ENCODE results near the gene EPAS1. TPM values are rescaled to one million over a fixed set of nuclear protein-coding genes. Genes with fewer than 3 reads are reported as not detected.
A peak's percentile ranks its signal among the peaks of the same experiment; 100 is the strongest.

Gene EPAS1
- polyA plus RNA-seq, 2 donors, result 24.7 to 47.4 TPM

GRCh38 chr2:46365913-46366667, 68.9 kb downstream of the EPAS1 start:
- no peak overlapping the region for H3K27ac ChIP-seq (ENCODE audit: low read depth in 2 of 2, low read length in 1 of 2)
- H3K36me3 ChIP-seq (ENCODE audit: control insufficient read depth in 2 of 2, insufficient read depth in 2 of 2, low read length in 1 of 2), result peaks cover 7 to 28% of the 10 kb centered on the region in 2 donors
- WGBS, 2 donors, result 83 to 88% methylated on average over 15 of the region's 15 CpGs

GRCh38 chr2:46366668-46367052, 69.5 kb downstream of the EPAS1 start:
- WGBS, 2 donors, result 74 to 78% methylated on average over 9 of the region's 9 CpGs

More at GRCh38 chr2:46365913-46366667, 68.9 kb downstream of the EPAS1 start:
- H3K27me3 ChIP-seq (ENCODE audit: control insufficient read depth in 1 of 2, insufficient read depth in 2 of 2, low read length in 2 of 2), result no peaks in the 10 kb centered on the region
- peaks cover 0 to 2% of the 10 kb centered on the region in 2 donors for H3K4me1 ChIP-seq (ENCODE audit: control insufficient read depth in 2 of 2, insufficient read depth in 2 of 2, low read length in 1 of 2)
- H3K9me3 ChIP-seq (ENCODE audit: control insufficient read depth in 2 of 2, insufficient read depth in 1 of 2, low read depth in 1 of 2, low read length in 1 of 2), result no peaks in the 10 kb centered on the region
- H3K4me3 ChIP-seq (ENCODE audit: low read depth in 1 of 2, low read length in 2 of 2), result no peak overlapping the region

GRCh38 chr2:46367286-46367685, 70.1 kb downstream of the EPAS1 start:
- H3K27ac ChIP-seq (ENCODE audit: low read depth in 2 of 2, low read length in 1 of 2), result peak overlapping the region in 1 of 2 donors; percentile 22
- WGBS, 2 donors, result 75 to 81% methylated on average over 6 of the region's 6 CpGs
- H3K9me3 ChIP-seq (ENCODE audit: control insufficient read depth in 2 of 2, insufficient read depth in 1 of 2, low read depth in 1 of 2, low read length in 1 of 2), result no peaks in the 10 kb centered on the region
- H3K4me3 ChIP-seq (ENCODE audit: low read depth in 1 of 2, low read length in 2 of 2), result no peak overlapping the region
- peaks cover 15 to 20% of the 10 kb centered on the region in 2 donors for H3K36me3 ChIP-seq (ENCODE audit: control insufficient read depth in 2 of 2, insufficient read depth in 2 of 2, low read length in 1 of 2)
- H3K4me1 ChIP-seq (ENCODE audit: control insufficient read depth in 2 of 2, insufficient read depth in 2 of 2, low read length in 1 of 2), result peaks cover 0 to 2% of the 10 kb centered on the region in 2 donors
- H3K27me3 ChIP-seq (ENCODE audit: control insufficient read depth in 1 of 2, insufficient read depth in 2 of 2, low read length in 2 of 2), result no peaks in the 10 kb centered on the region

More at GRCh38 chr2:46366668-46367052, 69.5 kb downstream of the EPAS1 start:
- Histone ChIP-seq H3K36me3 (ENCODE audit: control insufficient read depth in 2 of 2, insufficient read depth in 2 of 2, low read length in 1 of 2) (peaks cover 13 to 23% of the 10 kb centered on the region in 2 donors), H3K4me3 (ENCODE audit: low read depth in 1 of 2, low read length in 2 of 2) (no peak overlapping the region), H3K27ac (ENCODE audit: low read depth in 2 of 2, low read length in 1 of 2) (no peak overlapping the region), H3K9me3 (ENCODE audit: control insufficient read depth in 2 of 2, insufficient read depth in 1 of 2, low read depth in 1 of 2, low read length in 1 of 2) (no peaks in the 10 kb centered on the region), H3K4me1 (ENCODE audit: control insufficient read depth in 2 of 2, insufficient read depth in 2 of 2, low read length in 1 of 2) (peaks cover 0 to 2% of the 10 kb centered on the region in 2 donors), H3K27me3 (ENCODE audit: control insufficient read depth in 1 of 2, insufficient read depth in 2 of 2, low read length in 2 of 2) (no peaks in the 10 kb centered on the region)

GRCh38 chr2:46368401-46368800, 71.2 kb downstream of the EPAS1 start:
- WGBS, 2 donors, result 84 to 94% methylated on average over 2 of the region's 2 CpGs
- Histone ChIP-seq H3K4me1 (ENCODE audit: control insufficient read depth in 2 of 2, insufficient read depth in 2 of 2, low read length in 1 of 2) (peaks cover 0 to 2% of the 10 kb centered on the region in 2 donors), H3K4me3 (ENCODE audit: low read depth in 1 of 2, low read length in 2 of 2) (no peak overlapping the region), H3K9me3 (ENCODE audit: control insufficient read depth in 2 of 2, insufficient read depth in 1 of 2, low read depth in 1 of 2, low read length in 1 of 2) (no peaks in the 10 kb centered on the region), H3K36me3 (ENCODE audit: control insufficient read depth in 2 of 2, insufficient read depth in 2 of 2, low read length in 1 of 2) (peaks cover 16 to 22% of the 10 kb centered on the region in 2 donors), H3K27ac (ENCODE audit: low read depth in 2 of 2, low read length in 1 of 2) (no peak overlapping the region), H3K27me3 (ENCODE audit: control insufficient read depth in 1 of 2, insufficient read depth in 2 of 2, low read length in 2 of 2) (no peaks in the 10 kb centered on the region)

- H3K27ac ChIP-seq (ENCODE audit: low read depth in 2 of 2, low read length in 1 of 2), result no peak overlapping the region
- no peaks in the 10 kb centered on the region for H3K9me3 ChIP-seq (ENCODE audit: control insufficient read depth in 2 of 2, insufficient read depth in 1 of 2, low read depth in 1 of 2, low read length in 1 of 2)
- WGBS, 2 donors, result 79 to 86% methylated on average over 5 of the region's 5 CpGs
- H3K27me3 ChIP-seq (ENCODE audit: control insufficient read depth in 1 of 2, insufficient read depth in 2 of 2, low read length in 2 of 2), result no peaks in the 10 kb centered on the region
- H3K4me1 ChIP-seq (ENCODE audit: control insufficient read depth in 2 of 2, insufficient read depth in 2 of 2, low read length in 1 of 2), result peaks cover 0 to 2% of the 10 kb centered on the region in 2 donors
- H3K36me3 ChIP-seq (ENCODE audit: control insufficient read depth in 2 of 2, insufficient read depth in 2 of 2, low read length in 1 of 2), result peaks cover 16 to 23% of the 10 kb centered on the region in 2 donors
- H3K4me3 ChIP-seq (ENCODE audit: low read depth in 1 of 2, low read length in 2 of 2), result no peak overlapping the region
Observed at GRCh38 chr2:46369783-46370182, 72.6 kb downstream of the EPAS1 start.

GRCh38 chr2:46371854-46372253, 74.6 kb downstream of the EPAS1 start:
- H3K27ac ChIP-seq (ENCODE audit: low read depth in 2 of 2, low read length in 1 of 2), result no peak overlapping the region
- peaks cover 25 to 35% of the 10 kb centered on the region in 2 donors for H3K36me3 ChIP-seq (ENCODE audit: control insufficient read depth in 2 of 2, insufficient read depth in 2 of 2, low read length in 1 of 2)
- WGBS, 2 donors, result 97% methylated on average over 1 of the region's 1 CpG
- no peaks in the 10 kb centered on the region for H3K27me3 ChIP-seq (ENCODE audit: control insufficient read depth in 1 of 2, insufficient read depth in 2 of 2, low read length in 2 of 2)
- no peak overlapping the region for H3K4me3 ChIP-seq (ENCODE audit: low read depth in 1 of 2, low read length in 2 of 2)
- H3K4me1 ChIP-seq (ENCODE audit: control insufficient read depth in 2 of 2, insufficient read depth in 2 of 2, low read length in 1 of 2), result peaks cover 0 to 2% of the 10 kb centered on the region in 2 donors
- no peaks in the 10 kb centered on the region for H3K9me3 ChIP-seq (ENCODE audit: control insufficient read depth in 2 of 2, insufficient read depth in 1 of 2, low read depth in 1 of 2, low read length in 1 of 2)

GRCh38 chr2:46372475-46372874, 75.3 kb downstream of the EPAS1 start:
- Histone ChIP-seq H3K4me1 (ENCODE audit: control insufficient read depth in 2 of 2, insufficient read depth in 2 of 2, low read length in 1 of 2) (peaks cover 0 to 2% of the 10 kb centered on the region in 2 donors), H3K9me3 (ENCODE audit: control insufficient read depth in 2 of 2, insufficient read depth in 1 of 2, low read depth in 1 of 2, low read length in 1 of 2) (no peaks in the 10 kb centered on the region), H3K36me3 (ENCODE audit: control insufficient read depth in 2 of 2, insufficient read depth in 2 of 2, low read length in 1 of 2) (peaks cover 25 to 35% of the 10 kb centered on the region in 2 donors), H3K27me3 (ENCODE audit: control insufficient read depth in 1 of 2, insufficient read depth in 2 of 2, low read length in 2 of 2) (no peaks in the 10 kb centered on the region), H3K4me3 (ENCODE audit: low read depth in 1 of 2, low read length in 2 of 2) (no peak overlapping the region), H3K27ac (ENCODE audit: low read depth in 2 of 2, low read length in 1 of 2) (no peak overlapping the region)
- WGBS, 2 donors, result 88 to 89% methylated on average over 2 of the region's 2 CpGs

GRCh38 chr2:46373238-46373637, 76.0 kb downstream of the EPAS1 start:
- no peaks in the 10 kb centered on the region for H3K27me3 ChIP-seq (ENCODE audit: control insufficient read depth in 1 of 2, insufficient read depth in 2 of 2, low read length in 2 of 2)
- 92 to 96% methylated on average over 4 of the region's 4 CpGs for WGBS, 2 donors
- H3K36me3 ChIP-seq (ENCODE audit: control insufficient read depth in 2 of 2, insufficient read depth in 2 of 2, low read length in 1 of 2), result peaks cover 30 to 35% of the 10 kb centered on the region in 2 donors
- H3K27ac ChIP-seq (ENCODE audit: low read depth in 2 of 2, low read length in 1 of 2), result no peak overlapping the region
- peaks cover 0 to 5% of the 10 kb centered on the region in 2 donors for H3K4me1 ChIP-seq (ENCODE audit: control insufficient read depth in 2 of 2, insufficient read depth in 2 of 2, low read length in 1 of 2)
- H3K9me3 ChIP-seq (ENCODE audit: control insufficient read depth in 2 of 2, insufficient read depth in 1 of 2, low read depth in 1 of 2, low read length in 1 of 2), result no peaks in the 10 kb centered on the region
- no peak overlapping the region for H3K4me3 ChIP-seq (ENCODE audit: low read depth in 1 of 2, low read length in 2 of 2)

GRCh38 chr2:46375566-46376125, 78.4 kb downstream of the EPAS1 start:
- Histone ChIP-seq H3K4me1 (ENCODE audit: control insufficient read depth in 2 of 2, insufficient read depth in 2 of 2, low read length in 1 of 2) (peaks cover 0 to 7% of the 10 kb centered on the region in 2 donors), H3K27ac (ENCODE audit: low read depth in 2 of 2, low read length in 1 of 2) (no peak overlapping the region), H3K9me3 (ENCODE audit: control insufficient read depth in 2 of 2, insufficient read depth in 1 of 2, low read depth in 1 of 2, low read length in 1 of 2) (no peaks in the 10 kb centered on the region), H3K4me3 (ENCODE audit: low read depth in 1 of 2, low read length in 2 of 2) (no peak overlapping the region), H3K36me3 (ENCODE audit: control insufficient read depth in 2 of 2, insufficient read depth in 2 of 2, low read length in 1 of 2) (peaks cover 34 to 39% of the 10 kb centered on the region in 2 donors), H3K27me3 (ENCODE audit: control insufficient read depth in 1 of 2, insufficient read depth in 2 of 2, low read length in 2 of 2) (no peaks in the 10 kb centered on the region)
- WGBS, 2 donors, result 91 to 92% methylated on average over 12 of the region's 12 CpGs

Measured in esophagus (tissue), 2 donors.